Keratinocyte (primary cell): Measurements from ENCODE around the gene RNU6-7. TPM values are rescaled to one million over a fixed set of nuclear protein-coding genes. Genes with fewer than 3 reads are reported as not detected.

Source experiments
- DNase-seq: peaks from one replicate; pipeline ENCODE4 v3.0.0-alpha.2; 2011; ENCODE audit warnings: low read depth, missing footprints, low spot score
- FAIRE-seq: peaks from 2 replicates; lab custom pipeline; 2011; peaks lifted over from hg19 to GRCh38; lab: Jason Lieb, UNC
- H2AFZ ChIP-seq: 2 replicates; pipeline ENCODE4 v1.6.0; 2012; ENCODE audit warnings: low read length, control low read depth, inconsistent platforms; ENCODE audit not compliant: control insufficient read depth
- H3K27ac ChIP-seq: 2 replicates; pipeline ENCODE4 v1.5.1; 2011; ENCODE audit warnings: low read length; ENCODE audit not compliant: control insufficient read depth, insufficient read depth
- H3K27me3 ChIP-seq: 3 replicates; pipeline ENCODE4 v1.6.0; 2011; ENCODE audit warnings: low read length; ENCODE audit not compliant: control insufficient read depth, insufficient read depth; ENCODE audit errors: extremely low read depth
- H3K36me3 ChIP-seq, 2 experiments: 2 replicates in 1 of 2; 3 replicates in 1 of 2; pipeline ENCODE4 v1.5.1; 2011; ENCODE audit warnings: low read length in 2 of 2, mild to moderate bottlenecking in 1 of 2; ENCODE audit not compliant: control insufficient read depth in 2 of 2, insufficient read depth in 2 of 2; ENCODE audit errors: extremely low read depth in 1 of 2
- H3K4me1 ChIP-seq: 3 replicates; pipeline ENCODE4 v1.5.1; 2011; ENCODE audit warnings: low read length; ENCODE audit not compliant: control insufficient read depth, insufficient read depth; ENCODE audit errors: extremely low read depth
- H3K4me2 ChIP-seq: 3 replicates; pipeline ENCODE4 v1.6.0; 2011; ENCODE audit warnings: low read depth, low read length; ENCODE audit not compliant: control insufficient read depth, insufficient read depth; ENCODE audit errors: extremely low read depth
- H3K4me3 ChIP-seq, 3 experiments: fragments of 200-600 bp in 1 of 3; sonication (generic) in 1 of 3; 2 replicates in 2 of 3; 3 replicates in 1 of 3; pipeline ENCODE4 v1.5.1; 2011 to 2016; ENCODE audit warnings: low read length in 3 of 3, mild to moderate bottlenecking in 3 of 3, control low read depth in 2 of 3, inconsistent platforms in 1 of 3, low read depth in 1 of 3, mixed read lengths in 1 of 3, mixed run types in 1 of 3, moderate library complexity in 1 of 3; ENCODE audit not compliant: control insufficient read depth in 2 of 3, insufficient read depth in 2 of 3; ENCODE audit errors: extremely low read depth in 1 of 3
- H3K79me2 ChIP-seq: 2 replicates; pipeline ENCODE4 v1.6.0; 2012; ENCODE audit warnings: low read length; ENCODE audit not compliant: control insufficient read depth, insufficient read depth
- H3K9ac ChIP-seq: 3 replicates; pipeline ENCODE4 v1.6.0; 2011; ENCODE audit warnings: low read length; ENCODE audit not compliant: control insufficient read depth, insufficient read depth; ENCODE audit errors: extremely low read depth
- H3K9me1 ChIP-seq: 3 replicates; pipeline ENCODE4 v1.6.0; 2011; ENCODE audit warnings: low read length; ENCODE audit not compliant: control insufficient read depth, insufficient read depth; ENCODE audit errors: extremely low read depth
- H3K9me3 ChIP-seq: 2 replicates; pipeline ENCODE4 v1.5.1; 2012; ENCODE audit warnings: low read depth, low read length; ENCODE audit not compliant: control insufficient read depth
- H4K20me1 ChIP-seq: 3 replicates; pipeline ENCODE4 v1.6.0; 2011; ENCODE audit warnings: low read length; ENCODE audit not compliant: control insufficient read depth, insufficient read depth; ENCODE audit errors: extremely low read depth
- EZH2 ChIP-seq: IDR thresholded peaks from one replicate; pipeline ENCODE4 v1.6.1; 2012; ENCODE audit warnings: inconsistent platforms, mild to moderate bottlenecking, low read length, moderate library complexity
- dilution Hi-C: fragments of 300-500 bp; cut with MboI; formaldehyde crosslinking; loops from one replicate; pipeline ENCODE4 v1.7.0; 2020; ENCODE audit warnings: low sequenced_read_pairs; ENCODE audit not compliant: extremely low pct_ligation_motif_present
- polyA plus RNA-seq, 5 experiments: library from polyadenylated mRNA; depleted of rRNA in 3 of 5; stranded (reverse) in 3 of 5; stranded (forward) in 1 of 5; unstranded in 1 of 5; fragments of >200 nt; gene quantifications; 1 replicate in 1 of 5; 2 replicates in 3 of 5; 3 replicates in 1 of 5; pipeline versions ENCODE4 v1.2.1 to v1.2.3, GENCODE V29; 2011 to 2012; ENCODE audit warnings: missing spikeins in 2 of 5, low read depth in 1 of 5, low replicate concordance in 1 of 5
- TF ChIP-seq, protein P1 (sequence below), 3 experiments: IDR thresholded peaks in 1 of 3; conservative IDR thresholded peaks in 1 of 3; optimal IDR thresholded peaks in 1 of 3; 2 replicates in 2 of 3; 3 replicates in 1 of 3; pipeline versions ENCODE3 to v1.5.1; 2011; ENCODE audit warnings: low read length in 3 of 3, mild to moderate bottlenecking in 3 of 3, moderate library complexity in 2 of 3, control low read depth in 1 of 3, inconsistent platforms in 1 of 3; ENCODE audit not compliant: insufficient read depth in 2 of 3; ENCODE audit errors: extremely low read depth in 1 of 3

RNU6-7 gene
- polyA plus RNA-seq, 1 donor (not counting 4 experiments of a cell fraction or from before 2014, with no cell fraction given): not detected

- H3K36me3 ChIP-seq: no peaks in the 10 kb centered on the region
Observed at GRCh38 chr14:32209471-32209870, 7.6 kb downstream of the RNU6-7 start.

DNA sequence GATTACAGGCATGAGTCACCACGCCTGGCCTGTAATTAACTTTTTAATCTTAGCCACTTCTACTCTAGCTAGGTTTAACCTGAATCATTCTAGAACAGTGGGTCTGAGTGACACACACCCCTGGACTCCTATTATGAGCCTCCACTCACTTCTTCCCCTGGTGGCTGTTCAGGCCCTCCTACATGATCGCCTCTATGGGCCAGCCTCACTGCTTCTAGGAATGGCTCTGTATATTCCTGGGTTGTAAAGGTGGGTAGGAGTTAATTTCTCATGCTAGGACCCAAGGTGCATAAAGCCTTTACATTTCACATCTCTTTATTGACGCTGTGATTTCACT is 9.2 kb downstream of the RNU6-7 start:
- Histone ChIP-seq H3K4me3 (no peak overlapping the region), H3K9ac (no peak overlapping the region), H2AFZ (no peak overlapping the region), H3K4me1 (peaks cover 10% of the 10 kb centered on the region), H3K4me2 (no peak overlapping the region), H3K36me3 (no peaks in the 10 kb centered on the region), H3K9me3 (no peaks in the 10 kb centered on the region), H3K27ac (no peak overlapping the region), H4K20me1 (no peaks in the 10 kb centered on the region), H3K79me2 (no peaks in the 10 kb centered on the region), H3K27me3 (no peaks in the 10 kb centered on the region), H3K9me1 (no peaks in the 10 kb centered on the region)
- no peak for TF ChIP-seq EZH2
- TF ChIP-seq, protein P1, sequence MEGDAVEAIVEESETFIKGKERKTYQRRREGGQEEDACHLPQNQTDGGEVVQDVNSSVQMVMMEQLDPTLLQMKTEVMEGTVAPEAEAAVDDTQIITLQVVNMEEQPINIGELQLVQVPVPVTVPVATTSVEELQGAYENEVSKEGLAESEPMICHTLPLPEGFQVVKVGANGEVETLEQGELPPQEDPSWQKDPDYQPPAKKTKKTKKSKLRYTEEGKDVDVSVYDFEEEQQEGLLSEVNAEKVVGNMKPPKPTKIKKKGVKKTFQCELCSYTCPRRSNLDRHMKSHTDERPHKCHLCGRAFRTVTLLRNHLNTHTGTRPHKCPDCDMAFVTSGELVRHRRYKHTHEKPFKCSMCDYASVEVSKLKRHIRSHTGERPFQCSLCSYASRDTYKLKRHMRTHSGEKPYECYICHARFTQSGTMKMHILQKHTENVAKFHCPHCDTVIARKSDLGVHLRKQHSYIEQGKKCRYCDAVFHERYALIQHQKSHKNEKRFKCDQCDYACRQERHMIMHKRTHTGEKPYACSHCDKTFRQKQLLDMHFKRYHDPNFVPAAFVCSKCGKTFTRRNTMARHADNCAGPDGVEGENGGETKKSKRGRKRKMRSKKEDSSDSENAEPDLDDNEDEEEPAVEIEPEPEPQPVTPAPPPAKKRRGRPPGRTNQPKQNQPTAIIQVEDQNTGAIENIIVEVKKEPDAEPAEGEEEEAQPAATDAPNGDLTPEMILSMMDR (optimal IDR thresholded peaks at IDR 0.05 in 1 of 3, IDR thresholded peaks at IDR 0.05 in 1 of 3, conservative IDR thresholded peaks at IDR 0.05 in 1 of 3; ENCODE audit: extremely low read depth in 1 of 3, insufficient read depth in 2 of 3, low read length in 3 of 3): no peak
- no peak for DNase-seq
- dilution Hi-C loops: no loop called here
- no peak for FAIRE-seq

More at GRCh38 chr14:32209471-32209870, 7.6 kb downstream of the RNU6-7 start:
- TF ChIP-seq, protein P1 (optimal IDR thresholded peaks at IDR 0.05 in 1 of 3, IDR thresholded peaks at IDR 0.05 in 1 of 3, conservative IDR thresholded peaks at IDR 0.05 in 1 of 3; ENCODE audit: extremely low read depth in 1 of 3, insufficient read depth in 2 of 3, low read length in 3 of 3): no peak
- TF ChIP-seq EZH2: no peak
- Histone ChIP-seq H2AFZ (no peak overlapping the region), H3K4me3 (no peak overlapping the region), H3K9me1 (no peaks in the 10 kb centered on the region), H3K9ac (no peak overlapping the region), H4K20me1 (no peaks in the 10 kb centered on the region), H3K27me3 (no peaks in the 10 kb centered on the region), H3K4me2 (no peak overlapping the region), H3K4me1 (peaks cover 10% of the 10 kb centered on the region), H3K79me2 (no peaks in the 10 kb centered on the region), H3K9me3 (no peaks in the 10 kb centered on the region), H3K27ac (no peak overlapping the region)
- DNase-seq: no peak
- dilution Hi-C loops: no loop called here
- no peak for FAIRE-seq
